Ecto neural progenitor cell (in vitro differentiated cells): ENCODE results near the gene FBN3.
"Not testable (repeated sequence)": the region's sequence is repeated elsewhere in the genome, so short reads cannot be mapped to it uniquely, and the experiment has no call there.

ENCODE experiments used
- DNase-seq: peaks from one replicate; pipeline ENCODE4 v3.0.0-alpha.2; 2018; ENCODE audit warnings: low spot score

FBN3 gene

DNA sequence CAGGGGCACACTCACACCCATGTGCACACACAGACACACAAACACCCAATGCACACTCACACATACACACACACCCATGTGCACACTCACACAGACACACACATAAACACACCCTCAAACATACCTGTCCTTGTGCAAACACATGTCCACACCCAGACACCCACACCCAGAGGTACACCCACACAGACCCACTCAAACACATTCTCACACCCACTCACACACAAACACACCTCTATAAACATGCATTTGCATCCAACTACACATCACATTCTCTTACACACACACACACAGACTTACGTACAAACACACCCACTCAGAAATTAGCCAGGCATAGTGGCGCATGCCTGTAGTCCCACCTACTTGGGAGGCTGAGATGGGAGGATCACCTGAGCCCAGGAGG lies 31.4 kb downstream of the FBN3 start:
- no peak for DNase-seq

DNA sequence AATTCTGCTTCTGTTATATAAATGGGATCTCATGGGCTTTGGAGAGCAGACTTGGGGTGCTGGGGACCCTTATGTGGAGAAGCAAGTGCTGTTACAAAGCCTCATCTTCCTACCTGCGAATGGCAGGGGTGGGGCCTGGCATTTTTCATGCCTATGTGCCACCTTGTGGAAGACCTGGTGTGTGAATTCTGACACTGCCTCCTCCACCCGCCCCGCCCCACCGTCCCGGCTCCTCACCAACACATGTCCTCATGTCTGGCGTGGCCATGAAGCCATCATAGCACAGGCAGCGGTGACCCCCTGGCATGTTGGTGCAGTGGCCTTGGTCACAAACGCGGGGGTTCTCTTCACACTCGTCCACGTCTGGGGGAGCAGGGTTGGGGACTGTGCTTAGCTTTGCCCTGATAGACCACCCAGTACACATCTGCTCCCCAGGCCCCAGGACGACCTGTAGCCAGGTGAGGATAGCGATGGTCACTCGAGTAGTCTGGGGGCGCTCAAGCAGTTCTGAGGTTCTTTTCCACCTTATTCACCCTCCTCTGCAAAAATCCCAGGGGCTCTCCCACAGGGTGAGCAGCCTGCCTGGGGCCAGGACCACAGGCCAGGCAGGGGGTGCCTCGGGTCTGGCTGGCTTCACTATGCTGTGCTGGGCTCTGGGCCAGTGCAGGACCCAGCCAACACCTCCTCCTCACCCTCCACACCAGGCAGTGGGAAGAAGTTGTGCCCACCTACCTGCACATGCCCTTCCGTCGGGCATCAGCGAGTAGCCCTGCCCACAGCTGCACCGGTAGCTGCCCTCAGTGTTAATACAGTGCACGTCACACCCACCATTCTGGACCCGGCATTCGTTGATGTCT lies 32.7 kb downstream of the FBN3 start:
- no peak for DNase-seq

DNA sequence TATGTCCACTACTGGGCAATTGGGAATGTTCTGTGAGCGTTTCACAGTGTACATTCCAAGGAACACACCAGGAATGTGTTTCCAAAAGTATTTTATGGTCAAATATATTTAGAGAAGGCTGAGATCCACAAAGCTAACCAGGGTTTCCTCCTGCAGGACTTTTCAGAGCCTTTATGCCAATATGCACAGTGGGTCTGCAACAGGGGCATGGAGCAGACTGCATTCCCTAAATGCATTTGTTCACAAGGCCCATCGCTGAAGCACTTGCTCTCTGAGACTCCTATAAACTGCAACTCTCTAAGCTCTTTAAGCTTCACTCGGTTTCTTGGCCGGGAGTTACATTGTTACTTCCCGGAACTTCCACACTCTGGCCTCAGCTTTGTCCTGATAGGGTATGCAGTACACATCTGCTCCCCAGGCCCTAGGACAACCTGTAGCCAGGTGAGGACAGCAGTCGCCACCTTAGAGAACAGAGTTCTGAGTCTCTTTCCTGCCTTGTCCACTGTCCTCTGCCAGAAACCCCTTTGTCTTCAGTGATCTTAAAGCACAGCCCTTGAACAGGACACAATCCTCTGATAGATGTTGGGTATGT lies 33.5 kb downstream of the FBN3 start:
- DNase-seq = no peak

DNA sequence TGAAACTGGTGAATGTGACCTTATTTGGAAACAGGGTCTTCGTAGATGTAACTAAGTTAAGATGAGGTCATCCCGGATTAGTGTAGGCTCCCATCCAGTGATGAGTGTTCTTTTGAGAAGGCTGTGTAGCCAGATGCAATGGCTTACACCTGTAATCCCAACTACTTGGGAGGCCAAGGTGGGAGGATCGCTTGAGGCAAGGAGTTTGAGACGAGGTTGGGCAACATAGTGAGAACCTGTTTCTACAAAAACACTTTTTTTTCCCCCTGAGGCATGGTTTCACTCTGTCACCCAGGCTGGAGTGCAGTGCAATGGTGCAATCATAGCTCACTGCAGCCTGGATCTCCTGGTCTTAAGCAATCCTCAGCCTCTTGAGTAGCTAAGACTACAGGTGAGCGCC lies 36.4 kb downstream of the FBN3 start:
- DNase-seq = no peak

DNA sequence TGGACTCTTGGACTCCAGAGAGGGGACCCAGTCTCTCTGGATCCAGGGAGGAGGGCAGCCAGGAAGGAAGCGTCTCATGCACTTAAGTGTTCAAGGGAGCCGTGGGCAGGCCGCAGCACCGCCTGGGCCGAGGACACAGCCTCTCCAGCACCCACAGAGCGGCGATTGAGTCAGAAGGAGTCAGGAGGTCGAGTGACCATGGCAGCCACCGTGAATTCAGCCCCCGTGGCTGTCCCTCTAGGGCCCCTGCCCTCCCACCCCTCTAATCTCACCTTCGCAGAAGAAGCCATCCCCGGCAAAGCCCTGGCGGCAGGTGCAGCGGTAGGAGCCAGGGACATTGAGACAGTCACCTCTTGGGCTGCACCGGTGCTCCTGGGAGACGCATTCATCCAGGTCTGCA lies 38.0 kb downstream of the FBN3 start:
- no peak for DNase-seq

DNA sequence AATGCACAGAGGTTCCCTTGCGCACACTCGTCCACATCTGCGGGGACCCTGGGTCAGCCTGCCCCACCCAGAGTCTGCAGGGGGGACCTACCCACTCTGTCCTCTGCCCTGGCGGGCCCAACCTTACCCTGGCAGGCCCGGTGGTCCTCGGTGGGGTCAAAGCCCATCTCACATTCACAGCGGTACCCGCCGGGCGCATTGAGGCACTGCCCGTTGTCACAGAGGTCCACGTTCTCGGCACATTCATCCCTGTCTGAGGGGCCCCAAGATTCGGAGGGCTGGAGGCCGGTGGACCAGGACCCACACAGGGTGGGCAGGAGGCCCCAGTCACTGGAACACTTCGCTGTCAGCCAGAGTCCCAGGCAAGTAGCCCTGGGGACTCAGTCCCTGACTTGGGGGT lies 38.5 kb downstream of the FBN3 start:
- DNase-seq = no peak

DNA sequence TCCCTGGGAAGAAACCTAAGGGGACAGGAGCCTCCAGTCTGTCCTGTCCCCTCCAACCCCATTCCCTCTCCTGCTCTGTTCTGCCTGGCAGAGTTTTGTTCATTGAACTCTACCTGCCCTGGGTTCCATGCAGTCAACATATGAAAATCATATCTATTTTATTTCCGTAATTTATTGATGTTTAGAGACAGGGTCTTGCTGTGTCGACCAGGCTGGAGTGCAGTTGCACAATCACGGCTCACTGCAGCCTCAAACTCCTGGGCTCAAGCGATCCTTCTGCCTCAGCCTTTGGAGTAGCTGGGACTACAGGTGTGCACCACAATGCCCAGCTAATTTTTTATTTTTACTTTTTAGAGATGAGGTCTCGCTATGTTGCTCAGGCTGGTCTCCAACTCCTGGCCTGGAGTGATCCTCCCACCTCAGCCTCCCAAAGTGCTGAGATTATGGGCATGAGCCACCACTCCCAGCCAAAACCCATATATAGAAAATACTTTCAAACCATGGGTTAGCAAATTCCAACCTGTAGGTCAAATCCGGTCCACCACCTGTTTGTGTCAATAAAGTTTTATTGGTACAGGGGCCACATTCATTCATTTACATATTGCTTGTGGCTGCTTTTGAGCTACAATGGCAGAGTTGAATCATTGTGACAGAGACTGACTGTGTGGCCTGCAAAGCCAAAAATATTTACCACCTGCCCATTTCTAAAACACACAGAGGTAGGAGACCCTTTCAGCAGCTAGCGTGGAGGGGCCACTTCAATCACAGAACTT lies 39.3 kb downstream of the FBN3 start:
- no peak for DNase-seq

DNA sequence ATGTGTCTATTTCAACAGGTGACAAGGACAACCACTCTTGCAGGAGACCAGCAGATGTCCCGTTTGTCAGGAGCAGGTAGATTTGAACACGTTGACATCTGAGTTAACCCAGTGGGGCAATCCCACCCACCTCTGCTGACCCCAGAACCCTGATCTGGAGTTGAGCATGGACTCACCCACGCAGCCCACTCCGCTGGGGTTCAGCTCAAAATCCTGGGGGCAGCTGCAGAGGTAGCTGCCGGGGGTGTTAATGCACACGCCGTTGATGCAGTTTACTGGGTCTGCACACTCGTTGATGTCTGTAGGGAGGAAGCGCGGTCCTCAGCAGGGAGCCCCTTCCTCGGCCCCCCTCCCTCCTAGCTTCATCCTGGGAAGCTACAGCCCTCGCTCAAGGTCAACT lies 39.9 kb downstream of the FBN3 start:
- no peak for DNase-seq

DNA sequence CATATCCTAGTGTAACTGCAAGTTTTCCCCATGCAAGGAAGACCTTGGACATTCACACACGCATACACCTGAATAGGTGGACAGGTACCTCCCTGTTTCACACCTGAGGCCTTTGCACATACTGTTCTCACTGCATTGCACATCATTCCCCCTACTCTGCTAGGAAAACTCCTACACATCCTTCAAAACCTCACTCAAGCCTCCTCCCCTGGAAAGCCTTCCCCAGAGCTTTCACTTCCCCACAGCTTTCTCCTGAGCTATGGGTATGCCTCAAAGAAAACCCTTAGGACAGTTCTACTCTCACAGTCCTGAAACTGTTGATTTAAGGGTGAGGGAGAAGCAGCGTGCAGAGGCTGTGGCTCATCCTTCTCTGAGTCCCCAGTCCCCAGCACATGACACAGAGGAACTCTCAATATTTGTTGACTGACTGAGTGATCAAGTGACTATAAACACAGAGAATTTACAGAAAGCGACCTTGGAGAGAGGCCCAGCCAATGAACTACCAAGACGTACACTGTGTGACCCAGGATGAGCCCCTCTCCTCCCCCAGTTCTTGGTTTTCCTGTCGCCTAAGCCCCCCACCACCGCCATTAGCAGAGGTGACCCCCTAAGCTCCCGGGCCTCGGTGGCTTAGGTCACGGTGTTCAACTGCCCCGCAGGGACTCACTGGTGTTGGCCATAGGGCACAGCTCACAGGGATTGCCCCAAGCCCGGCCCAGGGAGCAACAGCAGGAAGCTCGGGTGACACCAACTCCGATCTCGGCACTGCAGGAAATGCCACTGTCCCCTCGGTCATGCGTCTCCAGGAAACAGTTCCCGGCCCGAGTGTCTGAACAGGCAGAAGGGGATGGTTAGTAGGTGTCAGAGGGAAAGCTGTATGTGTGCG lies 40.6 kb downstream of the FBN3 start:
- no peak for DNase-seq

DNA sequence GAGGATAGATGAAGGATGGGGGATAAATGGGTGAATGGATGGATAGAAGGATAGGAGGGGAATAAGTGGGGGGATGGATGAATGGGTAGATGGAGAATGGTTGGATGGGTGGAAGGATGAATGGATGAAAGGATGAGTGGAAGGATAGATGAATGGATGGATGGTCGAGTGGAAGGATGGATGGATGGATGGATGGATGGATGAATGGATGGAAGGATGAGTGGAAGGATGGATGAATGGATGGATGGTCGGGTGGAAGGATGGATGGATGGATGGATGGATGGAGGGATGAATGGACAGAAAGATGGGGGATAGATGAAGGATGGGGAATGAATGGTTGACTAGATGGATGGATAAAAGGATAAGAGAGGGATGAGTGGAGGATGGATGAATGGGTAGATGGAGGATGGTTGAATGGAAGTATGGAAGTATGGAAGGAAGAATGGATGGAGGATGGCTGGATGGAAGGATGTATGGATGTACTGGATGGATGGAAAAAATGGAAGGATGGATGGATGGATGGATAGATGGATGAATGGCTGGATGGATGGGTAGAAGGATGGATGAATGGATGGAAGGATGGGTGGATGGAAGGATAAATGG lies 42.0 kb downstream of the FBN3 start:
- no peak for DNase-seq

DNA sequence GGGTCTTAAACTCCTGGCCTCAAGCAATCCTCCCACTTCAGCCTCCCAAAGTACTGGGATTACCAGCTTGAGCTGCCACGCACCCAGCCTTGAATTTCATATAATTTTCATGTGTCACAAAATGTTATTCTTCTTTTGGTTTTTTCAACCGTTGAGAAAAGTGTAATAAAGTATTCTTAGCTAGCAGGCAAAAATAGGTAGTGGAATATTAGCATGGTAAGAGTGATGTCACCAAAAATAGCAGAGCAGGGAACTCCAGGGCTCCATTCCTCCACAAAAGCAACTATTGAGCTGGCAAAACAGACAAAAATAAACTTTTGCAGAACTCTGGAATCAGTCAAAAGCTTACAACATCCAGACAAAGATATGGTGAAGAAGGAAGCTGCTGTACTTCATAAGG lies 43.9 kb downstream of the FBN3 start:
- no peak for DNase-seq

DNA sequence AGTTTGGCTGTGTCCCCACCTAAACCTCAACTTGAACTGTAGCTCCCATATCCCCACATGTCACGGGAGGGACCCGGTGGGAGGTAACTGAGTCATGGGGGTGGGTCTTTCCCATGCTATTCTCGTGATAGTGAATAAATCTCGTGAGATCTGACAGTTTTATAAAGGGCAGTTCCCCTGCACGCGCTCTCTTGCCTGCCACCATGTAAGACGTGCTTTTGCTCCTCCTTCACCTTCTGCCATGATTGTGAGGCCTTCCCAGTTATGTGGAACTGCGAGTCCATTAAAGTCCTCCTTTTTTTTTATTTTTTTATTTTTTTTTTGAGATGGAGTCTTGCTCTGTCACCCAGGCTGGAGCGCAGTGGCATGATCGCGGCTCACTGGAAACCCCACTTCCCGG lies 47.5 kb downstream of the FBN3 start:
- not testable (repeated sequence) for DNase-seq

DNA sequence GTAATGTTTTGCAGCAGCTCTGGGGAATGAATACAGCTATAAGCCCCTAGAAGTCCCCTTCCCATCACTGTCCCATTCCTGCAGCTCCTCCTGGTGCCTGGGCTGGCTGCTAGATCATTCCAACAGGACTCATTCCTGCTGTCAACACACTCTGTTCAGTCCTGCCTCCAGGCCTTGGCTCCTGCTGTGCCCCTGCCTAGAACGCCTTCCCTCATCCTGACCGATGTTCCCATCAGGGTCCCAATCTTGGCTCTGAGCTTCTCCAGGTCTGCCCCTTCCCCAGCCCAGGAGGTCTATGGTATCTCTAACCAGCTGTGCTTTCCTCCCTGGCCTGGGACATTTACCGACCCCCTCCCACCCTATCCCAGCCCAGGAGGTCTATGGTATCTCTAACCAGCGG lies 48.1 kb downstream of the FBN3 start:
- no peak for DNase-seq

DNA sequence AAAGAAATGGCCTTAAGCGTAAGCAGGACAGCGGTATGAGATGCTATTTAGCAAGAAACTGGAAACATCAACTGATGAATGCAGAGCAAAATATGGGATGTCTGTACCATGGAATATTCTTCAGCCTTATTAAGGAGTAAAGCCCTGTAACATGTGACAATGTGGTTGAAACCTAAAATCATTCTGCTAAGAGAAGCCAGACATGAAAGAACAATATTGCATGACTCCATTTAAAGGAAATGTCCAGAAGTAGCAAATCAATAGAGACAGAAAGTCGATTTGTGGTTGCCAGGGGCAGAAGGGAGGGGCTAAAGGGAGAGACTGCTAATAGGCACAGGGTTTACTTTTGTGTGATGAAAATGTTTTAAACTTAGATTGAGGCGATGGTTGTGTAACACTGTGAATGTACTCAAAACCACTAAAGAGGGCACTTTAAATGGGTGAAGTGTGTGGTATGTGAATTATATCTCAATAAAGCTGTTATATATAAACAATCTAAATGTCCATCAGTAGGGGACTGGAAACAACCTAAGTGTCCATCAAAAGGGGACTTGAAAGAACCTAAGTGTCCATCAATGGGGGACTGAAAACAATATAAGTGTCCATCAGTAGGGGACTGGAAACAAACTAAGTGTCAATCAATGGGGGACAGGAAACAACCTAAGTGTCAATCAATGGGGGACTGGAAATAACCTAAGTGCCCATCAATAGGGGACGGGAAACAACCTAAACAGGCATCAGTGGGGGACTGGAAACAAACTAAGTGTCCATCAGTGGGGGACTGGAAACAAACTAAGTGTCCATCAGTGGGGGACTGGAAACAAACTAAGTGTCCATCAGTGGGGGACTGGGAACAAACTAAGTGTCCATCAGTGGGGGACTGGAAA lies 51.5 kb downstream of the FBN3 start:
- DNase-seq = no peak

DNA sequence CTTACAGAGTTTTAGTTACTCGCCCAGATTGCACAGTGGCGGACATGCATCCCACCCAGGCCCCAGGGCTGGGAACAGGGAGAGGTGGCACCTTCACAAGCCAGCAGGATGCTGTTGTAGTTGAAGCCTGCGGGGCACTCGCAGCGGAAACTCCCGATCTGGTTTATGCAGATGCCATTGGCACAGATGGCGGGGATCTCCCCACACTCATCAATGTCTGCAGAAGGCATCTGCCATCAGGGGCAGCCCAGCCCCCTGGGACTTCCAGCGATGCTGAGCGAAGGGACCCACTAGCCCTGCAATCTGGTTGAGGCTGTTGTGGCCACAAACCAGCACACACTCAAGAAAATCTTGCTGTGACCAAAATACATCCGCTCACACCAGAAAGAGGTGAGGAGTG lies 52.2 kb downstream of the FBN3 start:
- no peak for DNase-seq

DNA sequence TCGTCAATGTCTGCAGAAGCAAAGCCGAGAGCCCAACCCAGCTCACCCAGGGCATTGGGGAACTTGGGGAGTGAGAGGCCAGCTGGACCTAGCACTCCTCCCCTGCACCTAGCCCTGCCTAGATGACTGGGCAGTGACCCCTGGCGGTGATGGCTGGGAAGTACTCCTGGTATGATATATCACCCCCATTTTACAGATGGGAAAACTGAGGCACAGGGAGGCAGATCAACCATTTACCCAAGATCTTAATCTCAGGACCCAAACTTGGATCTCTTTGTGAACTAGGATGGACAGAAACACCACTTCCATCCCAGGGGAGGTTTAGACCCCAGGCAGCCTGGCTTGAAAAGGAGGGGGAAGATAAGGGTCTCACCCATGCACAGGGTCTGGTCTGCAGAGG lies 53.3 kb downstream of the FBN3 start:
- DNase-seq = no peak

DNA sequence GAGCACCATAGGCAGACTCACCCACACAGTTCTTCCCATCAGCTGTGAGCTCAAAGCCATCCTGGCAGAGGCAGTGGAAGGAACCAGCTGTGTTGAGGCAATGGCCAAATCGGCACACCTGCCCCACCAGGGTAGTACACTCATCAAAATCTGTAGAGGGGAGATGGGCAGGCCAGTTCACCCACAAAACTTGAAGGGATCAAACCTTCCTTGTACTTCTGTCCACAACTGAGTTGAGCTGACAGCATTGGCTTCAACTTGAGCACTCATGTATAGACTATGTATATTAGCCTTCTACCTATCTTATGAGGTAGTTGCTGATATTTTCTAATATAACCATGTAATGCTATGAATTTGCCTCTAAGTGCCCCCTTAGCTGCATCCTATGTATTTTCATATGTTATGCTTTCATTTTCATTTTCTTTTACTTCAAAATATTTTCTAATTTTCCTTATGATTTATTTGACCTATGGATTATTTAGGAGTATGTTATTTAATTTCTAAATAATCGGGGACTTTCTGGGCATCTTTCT lies 54.0 kb downstream of the FBN3 start:
- no peak for DNase-seq

DNA sequence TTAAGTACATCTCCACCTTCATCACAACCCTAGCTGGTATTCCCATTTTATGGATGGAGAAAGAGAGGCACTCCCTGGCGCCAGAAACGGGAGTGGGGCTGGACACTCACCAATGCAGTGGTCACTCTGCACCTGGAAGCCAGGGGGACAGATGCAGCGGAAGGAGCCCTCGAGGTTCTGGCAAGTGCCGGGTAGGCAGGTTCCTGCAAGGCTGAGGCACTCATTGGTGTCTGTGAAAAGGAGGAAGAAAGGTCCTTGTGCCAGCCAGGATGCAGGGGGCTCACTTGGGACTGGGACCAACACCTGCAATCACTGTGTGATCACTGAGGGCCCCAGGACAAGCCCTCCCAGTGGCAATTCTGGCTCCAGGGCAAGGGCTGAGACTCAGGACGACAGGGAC lies 55.1 kb downstream of the FBN3 start:
- DNase-seq = no peak

DNA sequence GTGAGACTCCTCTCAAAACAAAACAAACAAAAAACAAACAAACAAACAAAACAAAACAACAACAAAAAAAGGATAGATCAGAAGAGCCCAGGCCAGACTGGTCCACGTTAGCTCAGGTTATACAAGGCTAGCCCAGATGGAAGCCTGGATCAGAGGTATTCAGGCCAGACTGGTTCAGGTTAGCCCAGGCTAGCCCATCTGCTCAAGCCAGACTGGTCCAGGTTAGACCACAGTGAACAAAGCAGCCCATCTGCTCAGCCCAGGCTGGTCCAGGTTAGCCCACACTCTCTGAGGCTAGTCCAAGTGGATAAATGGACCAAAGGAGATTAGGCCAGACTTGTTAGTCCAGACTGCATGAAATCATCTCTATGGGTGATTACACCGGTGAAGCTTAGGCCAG lies 55.7 kb downstream of the FBN3 start:
- no peak for DNase-seq

DNA sequence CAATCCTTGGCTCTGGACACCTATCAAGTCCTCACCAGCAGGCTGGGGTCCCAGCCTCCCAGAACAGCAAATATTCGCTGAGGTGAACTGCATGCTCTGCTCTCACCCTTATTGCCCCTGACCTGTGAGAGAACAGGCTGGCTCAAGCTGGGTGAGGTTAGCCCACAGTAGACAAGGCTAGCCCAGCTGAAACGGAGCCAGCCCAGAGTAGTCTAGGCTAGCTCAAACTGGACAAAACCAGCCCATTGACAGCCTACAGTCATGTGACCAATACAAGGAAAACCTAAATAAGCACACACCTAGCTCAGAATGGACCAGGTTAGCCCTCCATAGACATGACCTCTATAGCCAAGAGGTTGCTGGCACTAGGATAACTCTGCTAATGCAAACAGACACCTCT lies 58.4 kb downstream of the FBN3 start:
- DNase-seq = no peak
